Activated CD8-positive, alpha-beta memory T cell treated with anti-CD3 and anti-CD28 coated beads, Interleukin-2, amount 50 U/mL, for 1 hour (primary cell): ENCODE results near the gene CMTM5.
"Not testable (repeated sequence)": the region's sequence is repeated elsewhere in the genome, so short reads cannot be mapped to it uniquely, and the experiment has no call there.

Experiments
- DNase-seq: peaks from one replicate; pipeline ENCODE4 v3.0.0-alpha.2; 2020; ENCODE audit errors: extremely low read depth

CMTM5 gene

DNA sequence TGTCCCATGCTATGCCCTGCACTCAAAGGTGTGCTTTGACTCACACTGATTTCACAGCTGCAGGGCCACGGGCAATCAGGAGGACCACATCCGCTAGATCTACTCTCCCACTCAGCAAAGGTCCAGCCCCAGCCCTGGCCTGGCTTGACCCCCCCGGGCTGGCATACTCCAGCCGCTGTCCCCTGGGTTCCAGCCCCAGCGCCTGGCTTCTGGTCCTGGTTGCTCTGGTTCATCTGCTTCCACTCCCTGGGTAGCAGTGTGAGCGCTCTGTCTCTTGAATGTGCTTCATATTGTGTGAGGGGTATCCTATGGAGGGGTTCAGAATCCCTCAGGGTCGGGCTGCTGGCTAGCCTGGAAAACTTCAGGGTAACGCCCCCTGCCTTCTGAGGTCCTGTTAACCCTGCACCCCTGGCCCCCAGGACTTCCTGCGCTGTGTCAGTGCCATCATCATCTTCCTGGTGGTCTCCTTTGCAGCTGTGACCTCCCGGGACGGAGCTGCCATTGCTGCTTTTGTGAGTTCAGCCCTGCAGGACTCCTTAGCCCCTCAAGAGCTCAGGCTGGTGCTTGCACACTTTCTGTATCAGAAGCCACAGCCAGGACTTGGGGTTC lies 1.9 kb downstream of the CMTM5 start:
- no peak for DNase-seq

DNA sequence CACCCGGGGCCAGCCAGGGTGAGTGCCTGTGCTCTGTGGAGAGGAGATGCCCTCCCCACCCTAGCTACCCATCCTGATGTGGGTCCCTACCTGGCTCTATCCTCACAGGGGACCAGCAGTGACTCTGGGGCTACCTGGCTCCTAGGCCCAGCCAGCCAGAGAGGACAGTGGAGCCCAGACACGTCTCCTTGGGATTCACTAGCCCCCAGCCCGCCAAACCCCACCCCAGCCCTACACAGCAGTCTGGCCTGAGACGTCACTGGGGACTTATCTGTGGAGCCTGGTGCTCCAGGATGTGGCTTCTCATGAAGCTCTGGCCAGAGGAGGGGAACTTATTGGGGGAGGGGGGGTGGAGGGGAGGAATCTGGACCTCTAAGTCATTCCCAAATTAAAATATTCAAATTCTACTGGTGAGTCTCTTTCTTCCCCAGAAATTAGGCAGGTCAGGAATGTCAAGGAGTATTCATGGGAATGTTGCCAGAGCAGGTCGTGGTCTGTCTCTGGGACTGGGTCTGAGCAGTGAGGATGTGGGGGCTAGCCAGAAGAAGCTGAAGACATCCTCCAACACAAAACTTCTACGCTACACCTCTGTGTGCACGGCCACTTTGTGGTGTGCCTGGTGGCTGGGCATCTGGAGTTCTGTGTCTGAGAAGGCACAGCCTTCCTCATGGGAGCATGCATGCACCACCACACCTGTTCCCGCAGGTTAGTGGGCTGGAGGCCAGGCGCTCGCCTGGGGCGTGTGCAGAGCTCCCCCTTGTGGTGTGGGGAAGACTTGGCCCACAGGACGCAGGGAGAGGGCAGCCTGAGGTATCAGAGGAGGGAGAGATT lies 2.7 kb downstream of the CMTM5 start:
- peak; percentile 40 for DNase-seq

DNA sequence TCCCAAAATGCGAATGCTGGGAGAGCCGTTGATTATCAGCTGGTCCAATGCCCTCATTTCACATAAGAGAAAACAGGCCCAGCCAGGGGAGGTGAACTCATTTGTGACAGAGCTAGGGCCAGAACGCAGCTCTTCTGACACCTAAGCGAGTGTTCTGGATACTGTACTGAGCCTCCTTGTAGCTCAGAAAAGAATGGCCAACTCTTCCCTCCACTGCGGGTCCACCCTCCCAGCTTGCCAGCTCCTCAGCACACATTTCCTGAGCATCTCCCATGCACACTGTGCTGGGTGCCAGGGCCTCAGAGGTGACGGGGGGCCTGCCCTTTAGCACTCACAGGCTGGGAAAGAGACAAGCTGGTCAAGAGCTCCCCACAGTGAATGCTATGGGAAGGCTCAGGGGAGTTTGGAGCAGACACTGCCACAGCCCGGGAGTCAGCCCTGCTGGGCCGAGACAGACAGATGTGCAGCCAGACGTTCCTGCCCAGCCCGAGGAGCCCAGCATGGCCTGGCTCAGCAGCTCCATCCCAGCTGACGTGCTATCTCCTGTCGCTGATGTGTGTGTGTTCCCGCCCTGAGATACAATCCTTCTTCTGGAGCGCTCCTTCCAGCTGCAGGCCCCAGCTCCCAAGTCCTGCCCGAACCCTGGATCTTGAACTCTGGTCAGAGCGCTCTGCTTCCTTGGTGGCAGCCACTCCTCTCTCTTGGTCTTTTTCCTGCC lies 3.5 kb downstream of the CMTM5 start:
- DNase-seq, result no peak

DNA sequence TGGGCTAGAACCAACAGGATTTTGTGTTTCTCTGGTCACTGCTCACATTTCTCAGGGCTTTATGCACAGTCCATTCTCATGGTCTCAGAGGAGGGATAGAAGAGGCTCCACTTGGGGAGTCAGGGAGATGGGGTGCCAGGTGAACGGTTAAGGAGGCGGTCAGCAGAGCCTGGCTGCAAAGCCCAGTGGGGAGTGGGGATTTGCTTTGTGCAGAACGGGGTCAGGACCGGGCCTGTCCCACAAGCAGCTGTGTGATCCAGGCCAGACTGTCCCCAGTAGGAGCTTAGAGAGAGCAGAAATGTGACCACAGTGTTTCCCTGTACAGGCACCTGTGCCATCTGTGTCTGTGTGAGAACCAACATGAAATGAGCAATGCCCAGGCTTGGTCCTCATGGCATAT lies 4.1 kb downstream of the CMTM5 start:
- no peak for DNase-seq

DNA sequence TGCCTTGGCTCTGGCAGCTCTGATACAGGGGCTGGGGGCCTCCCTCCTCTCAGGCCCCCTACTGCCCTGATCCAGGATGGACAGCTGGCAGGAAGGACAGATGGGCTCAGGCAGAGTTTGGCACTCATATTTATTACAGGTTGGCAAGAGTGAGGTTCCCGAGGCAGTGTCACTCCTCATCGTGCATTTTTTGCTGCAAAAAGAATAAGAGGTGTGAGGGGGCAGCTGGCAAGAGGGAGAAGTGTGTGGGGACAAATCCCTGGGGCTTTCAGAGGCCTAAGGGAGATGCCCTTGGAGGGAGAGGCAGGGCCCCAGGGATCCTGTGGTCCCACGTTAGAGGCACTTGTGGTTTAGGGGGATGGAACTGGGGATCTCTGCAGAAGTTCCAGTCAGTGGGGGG lies 5.0 kb downstream of the CMTM5 start:
- no peak for DNase-seq

DNA sequence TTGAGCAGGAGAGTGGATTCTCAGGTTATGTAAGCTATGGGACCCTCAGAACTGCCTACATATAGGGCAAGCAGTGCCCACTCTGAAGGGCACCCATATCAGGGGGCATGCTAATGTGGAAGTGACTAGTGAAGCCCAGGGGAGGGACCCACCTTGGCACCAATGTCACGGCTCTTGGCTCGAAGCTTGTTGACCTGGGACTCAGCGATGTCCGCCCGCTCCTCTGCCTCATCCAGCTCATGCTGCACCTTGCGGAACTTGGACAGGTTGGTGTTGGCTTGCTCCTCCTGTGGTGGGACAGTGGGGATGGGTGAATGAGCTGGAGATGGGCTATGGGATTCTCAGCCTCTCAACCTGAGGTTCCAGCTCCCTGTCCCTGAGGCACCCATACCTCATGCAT lies 5.4 kb downstream of the CMTM5 start:
- no peak for DNase-seq

DNA sequence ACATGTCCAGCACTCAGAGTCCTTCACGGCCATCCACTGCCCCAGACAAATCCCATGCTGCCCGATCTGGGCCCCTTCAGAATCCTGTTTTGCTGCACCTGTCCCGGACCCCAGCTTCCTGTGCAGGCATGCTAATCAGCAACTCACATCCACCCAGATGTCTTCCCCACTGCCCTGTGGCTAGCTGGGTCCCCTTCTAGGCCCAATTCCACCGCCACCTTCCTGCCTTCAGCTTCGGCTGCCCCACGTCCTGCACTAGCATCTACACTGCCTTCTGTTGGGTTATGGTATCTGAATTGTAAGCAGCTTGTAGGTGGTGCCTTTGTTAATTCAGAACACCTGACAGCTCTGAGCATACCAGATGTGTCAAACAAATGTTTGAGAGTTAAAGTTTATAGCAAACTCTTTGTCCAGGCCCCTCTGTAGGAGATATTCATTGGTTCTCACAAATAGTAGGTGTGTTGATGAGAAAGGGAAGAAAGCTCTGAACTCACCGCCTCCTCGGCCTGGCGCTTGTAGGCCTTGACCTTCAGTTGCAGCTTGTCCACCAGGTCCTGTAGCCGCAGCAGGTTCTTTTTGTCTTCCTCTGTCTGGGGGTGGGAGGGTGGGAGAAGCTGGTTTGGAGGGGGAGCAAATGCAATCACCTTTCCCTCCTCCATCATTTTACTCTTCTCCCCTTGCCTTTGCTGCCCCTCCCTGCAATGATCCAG lies 6.0 kb downstream of the CMTM5 start:
- DNase-seq, result no peak

DNA sequence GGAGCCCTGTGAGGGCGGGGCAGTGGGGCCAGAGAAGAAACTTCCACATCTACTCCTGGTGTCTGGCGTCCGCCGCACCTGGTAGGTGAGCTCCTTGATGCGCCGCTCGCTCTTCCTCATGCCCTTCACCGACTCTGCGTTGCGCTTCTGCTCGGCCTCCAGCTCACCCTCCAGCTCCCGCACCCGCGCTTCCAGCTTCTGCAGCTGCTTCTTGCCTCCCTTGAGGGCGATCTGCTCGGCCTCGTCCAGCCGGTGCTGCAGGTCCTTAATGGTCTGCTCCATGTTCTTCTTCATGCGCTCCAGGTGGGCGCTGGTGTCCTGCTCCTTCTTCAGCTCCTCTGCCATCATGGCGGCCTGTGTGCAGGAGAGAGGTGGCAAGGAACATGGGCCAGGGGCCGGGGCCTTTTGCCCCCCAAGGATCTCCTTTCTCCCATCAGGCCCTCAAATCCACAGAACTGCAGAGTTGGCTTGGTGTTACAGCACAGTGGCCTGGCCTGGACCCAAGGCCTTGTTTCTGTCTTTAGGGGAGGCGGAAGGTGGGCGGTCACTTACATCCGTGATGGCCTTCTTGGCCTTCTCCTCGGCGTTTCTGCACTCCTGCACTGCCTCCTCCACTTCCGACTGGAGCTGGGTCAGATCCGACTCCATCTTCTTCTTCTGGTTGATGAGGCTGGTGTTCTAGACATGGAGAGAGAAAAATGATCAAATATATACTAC lies 7.7 kb downstream of the CMTM5 start:
- DNase-seq, result no peak

DNA sequence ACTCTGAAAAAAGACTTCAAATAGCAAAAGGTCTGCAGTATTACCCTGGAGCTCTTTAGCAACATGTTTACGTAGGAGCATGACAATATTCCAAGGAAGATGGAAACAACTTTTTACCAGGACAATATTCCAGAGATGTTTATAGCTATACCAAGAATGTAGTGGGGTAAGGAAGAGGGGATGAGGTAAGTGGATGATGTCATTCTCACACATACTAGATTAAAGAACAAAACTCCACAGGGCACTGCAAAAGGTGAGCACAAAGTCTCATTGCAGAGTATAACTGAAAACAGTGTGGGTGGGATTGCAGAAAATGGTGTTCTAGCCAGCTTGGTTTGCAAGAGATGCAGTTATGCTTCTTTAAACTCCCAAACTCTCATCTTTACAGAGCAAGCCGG lies 8.4 kb downstream of the CMTM5 start:
- DNase-seq, result no peak

DNA sequence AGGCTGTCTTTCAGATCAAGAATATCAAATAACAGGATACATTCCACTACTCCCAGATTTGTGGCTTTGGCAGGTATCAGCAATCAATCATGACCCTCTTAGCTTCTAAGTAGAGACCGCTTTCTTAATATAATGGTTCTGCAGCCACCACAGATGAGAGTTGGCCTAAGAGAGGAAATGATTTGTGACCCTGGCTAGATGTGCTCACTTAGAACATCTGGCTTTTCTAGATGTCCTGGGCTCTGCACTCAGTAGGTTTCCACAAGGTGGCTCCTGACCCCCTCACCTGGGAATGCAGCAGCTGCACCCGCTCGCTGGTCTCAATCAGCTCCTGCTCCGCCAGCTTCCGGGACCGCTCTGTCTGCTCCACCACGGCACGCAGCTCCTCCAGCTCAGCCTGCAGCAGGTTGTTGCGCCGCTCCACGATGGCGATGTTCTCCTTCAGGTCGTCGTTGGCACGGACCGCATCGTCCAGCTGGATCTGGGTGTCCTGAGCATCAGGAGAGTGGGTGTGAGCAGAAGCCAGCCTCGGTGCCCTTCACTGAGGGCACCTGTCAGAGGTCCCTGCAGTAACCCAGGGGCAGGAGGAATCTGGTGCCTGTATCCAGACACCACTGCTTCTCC lies 8.9 kb downstream of the CMTM5 start:
- DNase-seq, result no peak

DNA sequence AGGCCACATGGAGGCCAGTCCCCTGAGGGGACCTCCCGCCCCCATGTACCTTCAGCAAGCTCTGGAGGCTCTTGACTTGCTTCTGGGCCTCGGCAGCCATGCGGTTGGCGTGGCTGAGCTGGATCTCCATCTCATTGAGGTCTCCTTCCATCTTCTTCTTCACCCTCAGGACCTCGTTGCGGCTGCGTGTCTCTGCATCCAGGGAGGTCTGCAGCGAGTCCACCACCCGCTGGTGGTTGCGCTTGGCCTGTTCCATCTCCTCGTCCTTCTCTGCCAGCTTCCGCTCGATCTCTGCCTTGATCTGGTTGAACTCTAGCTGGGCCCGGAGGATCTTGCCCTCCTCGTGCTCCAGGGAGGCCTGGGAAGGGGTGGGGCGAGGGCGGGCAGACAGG lies 9.4 kb downstream of the CMTM5 start:
- DNase-seq, result not testable (repeated sequence)

DNA sequence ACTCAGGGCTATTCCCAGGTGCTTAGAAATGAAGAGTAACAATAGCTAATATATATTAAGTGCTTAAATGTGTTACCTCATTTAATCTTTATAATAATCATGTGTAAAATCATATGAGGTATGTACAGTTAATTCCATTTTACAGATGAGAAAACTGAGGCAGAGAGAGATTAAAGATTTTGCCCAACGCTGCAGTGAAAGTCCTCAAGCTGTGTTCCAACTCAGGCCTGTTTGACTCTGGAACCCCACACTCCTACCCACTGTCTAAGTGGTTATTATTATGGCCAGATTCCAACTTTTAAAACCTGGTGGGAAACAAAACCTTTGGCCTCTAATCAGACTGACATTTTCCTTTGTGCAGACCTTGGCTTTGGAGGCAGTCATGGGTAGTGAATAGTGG lies 10.2 kb downstream of the CMTM5 start:
- DNase-seq, result no peak

DNA sequence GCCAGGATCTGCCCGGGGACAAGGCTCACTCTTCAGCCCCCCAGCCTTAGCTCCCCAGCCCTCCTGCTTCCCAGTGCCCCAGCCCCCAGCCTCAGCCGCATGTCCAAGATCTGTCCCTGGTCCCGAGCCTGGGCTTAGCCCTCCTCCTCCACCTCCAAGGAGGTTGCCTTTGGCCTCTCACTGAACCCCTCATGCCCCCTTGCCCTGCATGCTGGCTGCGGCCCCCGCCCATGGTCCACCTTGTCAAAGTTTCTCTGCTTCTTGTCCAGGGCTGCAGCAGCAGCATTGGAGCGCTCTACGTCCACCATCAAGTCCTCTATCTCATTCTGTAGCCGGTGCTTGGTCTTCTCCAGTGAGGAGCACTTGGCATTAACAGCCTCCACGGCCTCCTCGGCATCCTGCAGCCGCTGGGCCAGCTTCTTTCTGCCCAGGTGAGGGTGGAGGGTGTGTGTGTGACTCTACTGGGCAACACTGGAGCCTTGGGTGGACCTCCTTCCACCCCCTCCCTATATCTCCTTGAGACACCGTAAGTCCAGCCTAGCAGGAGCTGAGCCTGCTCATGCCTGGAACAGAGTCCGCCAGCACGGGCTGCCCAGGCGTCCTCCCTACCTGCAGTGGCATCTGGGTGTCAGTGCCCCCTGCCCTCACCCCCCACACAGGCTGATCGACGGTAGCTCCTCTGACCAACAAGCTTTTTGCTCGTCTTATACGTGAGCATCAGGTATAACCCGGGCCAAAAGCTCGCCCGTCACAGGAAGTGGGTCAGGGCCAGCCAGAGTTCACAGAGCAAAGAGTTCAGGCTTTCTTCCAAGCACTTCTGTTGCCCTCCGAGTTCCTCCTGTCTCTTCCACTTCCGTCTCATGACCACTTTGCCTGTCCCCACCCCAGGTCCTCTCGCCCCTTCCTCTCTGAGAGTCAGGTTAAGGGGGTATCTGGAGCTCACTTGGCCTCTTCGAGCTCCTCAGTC lies 11.4 kb downstream of the CMTM5 start:
- no peak for DNase-seq

DNA sequence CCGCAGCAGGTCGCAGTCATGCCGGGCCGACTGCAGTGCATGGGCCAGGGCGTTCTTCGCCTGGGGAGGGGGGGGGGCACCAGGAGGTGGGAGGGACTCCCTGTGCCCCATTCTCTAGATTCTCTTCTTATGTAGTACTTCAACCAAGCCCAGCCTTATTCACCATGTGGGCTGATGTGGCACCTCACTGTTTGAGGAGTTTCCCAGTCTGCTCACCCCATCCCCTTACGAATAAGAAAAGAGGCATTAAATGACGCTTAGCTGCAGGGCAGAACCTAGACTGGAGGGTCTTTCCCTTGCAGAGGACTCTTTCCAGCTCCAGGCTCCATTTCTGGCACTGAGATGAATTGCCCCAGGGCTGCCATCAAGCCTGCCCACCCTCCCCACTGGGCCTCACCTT lies 12.2 kb downstream of the CMTM5 start:
- DNase-seq, result no peak

DNA sequence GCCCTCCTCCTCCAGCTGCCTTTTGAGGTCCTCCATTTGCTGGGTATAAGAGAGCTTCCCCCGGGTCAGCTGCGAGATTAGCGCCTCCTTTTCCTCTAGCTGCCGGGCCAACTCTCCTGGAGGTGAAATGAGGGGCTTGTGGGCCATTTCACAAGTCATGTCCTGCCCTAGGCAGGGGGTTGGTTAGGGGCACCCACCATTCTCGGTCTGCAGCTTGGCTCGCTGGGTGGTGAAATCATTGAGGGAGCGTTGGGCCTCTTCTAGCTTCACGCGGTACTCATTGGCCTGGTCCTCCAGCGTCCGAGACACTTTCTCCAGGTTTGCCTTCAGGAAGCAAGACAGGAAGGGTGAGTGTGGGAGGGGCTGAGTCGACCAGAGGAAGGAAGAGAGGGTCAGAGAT lies 12.6 kb downstream of the CMTM5 start:
- DNase-seq, result no peak

DNA sequence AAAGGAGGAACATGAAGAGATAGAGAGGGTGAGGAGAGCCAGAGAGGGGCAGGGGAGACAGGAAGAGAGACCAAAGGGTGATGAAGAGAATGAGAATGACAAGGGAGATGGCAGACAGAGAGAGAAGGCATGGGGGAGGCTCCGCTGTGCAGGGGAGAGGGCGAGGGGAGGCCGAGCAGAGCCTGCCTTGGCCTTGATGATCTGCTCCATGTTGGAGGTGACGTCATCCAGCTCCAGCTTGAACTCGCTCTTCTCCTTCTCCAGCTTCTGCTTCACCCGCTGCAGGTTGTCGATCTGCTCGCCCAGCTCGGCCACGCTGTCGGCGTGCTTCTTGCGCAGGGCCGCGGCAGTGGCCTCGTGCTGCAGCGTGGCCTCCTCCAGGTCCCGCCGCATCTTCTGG lies 13.0 kb downstream of the CMTM5 start:
- DNase-seq, result not testable (repeated sequence)

DNA sequence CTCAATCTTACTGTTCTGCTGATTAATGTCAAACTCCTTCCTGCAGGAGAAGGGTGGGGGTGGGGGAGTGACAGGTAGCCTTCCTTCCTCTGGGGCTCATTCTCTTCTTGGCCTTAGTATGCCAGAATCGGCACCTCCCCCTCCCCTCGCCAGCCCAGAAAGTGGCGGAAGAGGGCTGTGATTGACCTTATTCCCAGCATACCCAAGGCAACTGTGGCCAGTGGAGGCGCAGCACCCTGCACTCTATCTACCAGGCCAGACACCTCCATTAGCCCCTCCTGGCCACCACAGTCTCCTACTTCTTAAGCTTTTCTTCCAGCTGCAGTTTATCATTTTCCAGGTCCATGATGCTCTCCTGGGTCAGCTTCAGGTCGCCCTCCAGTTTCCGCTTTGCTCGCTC lies 15.8 kb downstream of the CMTM5 start:
- no peak for DNase-seq

DNA sequence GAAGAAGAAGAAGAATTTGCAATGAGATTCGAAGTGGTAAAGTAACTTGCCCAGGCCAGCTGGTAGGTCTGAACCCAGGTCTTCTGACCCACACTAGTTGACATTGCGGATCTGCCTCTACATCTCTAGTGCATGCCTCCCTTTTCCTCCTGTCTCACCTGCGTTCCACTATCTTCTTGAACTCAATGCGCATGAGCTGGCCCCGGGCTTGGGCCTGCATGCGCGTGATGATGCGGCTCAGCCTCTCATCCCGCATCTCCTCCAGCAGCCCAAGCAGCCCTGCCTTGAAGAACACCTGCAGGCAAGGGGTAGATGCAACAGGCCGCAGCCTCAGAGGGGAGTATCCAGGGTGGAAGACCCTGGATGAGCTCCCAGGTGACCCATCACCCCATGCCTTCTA lies 19.3 kb downstream of the CMTM5 start:
- DNase-seq, result no peak

DNA sequence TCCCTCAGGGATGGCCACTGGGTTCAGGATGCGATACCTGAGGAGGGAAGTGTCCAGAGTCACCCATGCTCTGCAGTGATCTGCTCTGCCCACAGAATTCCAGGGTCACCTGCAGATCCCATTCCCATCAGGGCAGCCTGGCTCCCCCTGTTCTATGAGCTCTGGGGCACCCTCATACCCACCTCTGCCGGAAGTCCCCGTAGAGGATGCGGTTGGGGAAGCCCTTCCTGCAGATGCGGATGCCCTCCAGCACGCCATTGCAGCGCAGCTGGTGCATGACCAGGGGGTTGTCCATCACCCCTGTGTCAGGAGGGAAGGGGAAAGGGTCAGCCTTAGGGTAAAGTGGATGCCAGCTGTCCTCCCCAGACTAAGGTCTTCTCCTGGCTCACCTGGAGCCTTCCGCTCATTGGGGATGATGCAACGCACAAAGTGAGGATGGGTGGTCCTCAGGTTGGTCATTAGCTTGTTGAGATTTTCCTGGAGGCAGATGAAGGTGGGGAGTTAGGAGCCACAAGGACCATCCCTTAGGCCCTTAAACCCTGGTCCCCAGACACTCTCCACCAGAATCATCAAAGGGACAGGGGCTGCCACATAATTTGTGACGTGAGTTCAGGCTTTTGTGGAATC lies 20.0 kb downstream of the CMTM5 start:
- DNase-seq, result no peak

DNA sequence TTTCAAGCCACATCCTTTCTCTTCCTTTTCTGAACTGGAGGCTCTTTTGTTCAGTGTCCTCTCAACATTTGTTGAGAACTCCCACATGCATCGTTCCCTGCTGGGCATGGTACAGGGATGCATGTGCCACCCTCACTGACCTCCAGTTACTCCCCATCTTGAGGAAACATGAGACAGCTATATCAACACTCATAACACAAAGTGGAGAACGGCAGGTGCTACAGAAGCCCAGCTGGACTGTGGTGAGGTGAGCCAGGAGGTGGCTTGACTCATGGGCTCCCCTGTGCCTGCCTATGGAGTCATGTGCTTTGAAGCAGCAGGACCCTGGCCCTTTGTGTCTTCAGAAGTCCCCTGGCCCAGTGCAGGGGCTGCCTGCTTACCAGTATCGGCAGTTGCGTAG lies 21.5 kb downstream of the CMTM5 start:
- DNase-seq, result no peak
